ENCODE data around the gene KIAA1217. TPM values are rescaled to one million over a fixed set of nuclear protein-coding genes. Genes with fewer than 3 reads are reported as not detected.

Gene KIAA1217
- total and polyA plus RNA-seq, 2 of the 8 experiments (the other 6 are each of a cell fraction or from before 2014, with no cell fraction given), result 4.5 to 15.6 TPM

GRCh38 chr10:24341371-24341770, 132.4 kb downstream of the KIAA1217 start:
- Histone ChIP-seq H3K18ac (ENCODE audit: extremely low read depth, low read length) (no peak overlapping the region), H3K79me2 (ENCODE audit: control insufficient read depth in 1 of 2, insufficient read depth in 2 of 2, low read length in 2 of 2) (no peaks in the 10 kb centered on the region), H4K20me1 (replicated peaks in 1 of 2; ENCODE audit: control insufficient read depth in 1 of 2, insufficient read depth in 2 of 2, low read length in 2 of 2) (no peaks in the 10 kb centered on the region), H3K4me1 (replicated peaks in 1 of 4; ENCODE audit: control insufficient read depth in 3 of 4, insufficient read depth in 4 of 4, low read length in 3 of 4) (no peaks in the 10 kb centered on the region), H3K36me3 (ENCODE audit: control insufficient read depth in 2 of 4, insufficient read depth in 4 of 4, low read length in 3 of 4) (no peaks in the 10 kb centered on the region), H4K5ac (ENCODE audit: insufficient read length, low read depth, low read length) (no peak overlapping the region), H2BK120ac (replicated peaks; ENCODE audit: low read depth, low read length) (no peak overlapping the region), H3K4me3 (ENCODE audit: extremely low read depth in 1 of 4, insufficient read depth in 2 of 4, low read depth in 3 of 4, low read length in 4 of 4) (no peak overlapping the region), H3K4ac (replicated peaks; ENCODE audit: insufficient read length, low read depth, low read length) (no peak overlapping the region), H3K9ac (replicated peaks in 1 of 4; ENCODE audit: extremely low read depth in 1 of 4, low read depth in 3 of 4, low read length in 3 of 4) (no peak overlapping the region), H2BK15ac (ENCODE audit: low read length) (no peak overlapping the region), H3K27ac (ENCODE audit: low read depth, low read length) (no peak overlapping the region), H3K9me3 (ENCODE audit: insufficient read depth in 2 of 2, low read depth in 1 of 2, low read length in 1 of 2) (no peaks in the 10 kb centered on the region), H3K23ac (ENCODE audit: insufficient read length) (no peak overlapping the region), H3K14ac (ENCODE audit: insufficient read length) (no peak overlapping the region), H2BK20ac (ENCODE audit: low read length) (no peak overlapping the region), H4K91ac (replicated peaks; ENCODE audit: insufficient read length, low read length) (no peak overlapping the region), H3K27me3 (replicated peaks in 1 of 4; ENCODE audit: control insufficient read depth in 3 of 4, extremely low read depth in 1 of 4, insufficient read depth in 3 of 4, low read length in 3 of 4) (no peaks in the 10 kb centered on the region), H2AFZ (ENCODE audit: low read length) (no peak overlapping the region), H2BK12ac (ENCODE audit: low read depth, low read length) (no peak overlapping the region), H3K56ac (replicated peaks; ENCODE audit: insufficient read length, low read depth, low read length) (no peak overlapping the region), H2AK5ac (ENCODE audit: low read depth, low read length) (no peak overlapping the region), H4K8ac (ENCODE audit: extremely low read depth, insufficient read depth, low read length) (no peak overlapping the region), H2BK5ac (ENCODE audit: low read depth, low read length) (no peak overlapping the region), H3K23me2 (ENCODE audit: low read depth, low read length) (no peaks in the 10 kb centered on the region), H3K4me2 (ENCODE audit: insufficient read depth in 1 of 2, low read depth in 2 of 2, low read length in 2 of 2) (no peak overlapping the region), H3K79me1 (ENCODE audit: low read depth, low read length) (no peaks in the 10 kb centered on the region)
- DNase-seq (ENCODE audit: low read depth in 1 of 2, low spot score in 2 of 2) (no peak), FAIRE-seq (no peak)
- 94% methylated on average over 4 of the region's 4 CpGs; no CpG with 5 or more reads in 1 of the 2 experiments for WGBS, 2 experiments (ENCODE audit: extremely low coverage in 1 of 2, insufficient coverage in 1 of 2, insufficient read length in 1 of 2, insufficient replicate concordance in 2 of 2, low coverage in 1 of 2, low lambda C conversion rate in 2 of 2, missing lambda C conversion rate in 1 of 2)
- ChIA-PET CTCF (ENCODE audit: partially characterized antibody) (interaction anchor here (0.7 to 1.2 kb wide), 2 partner anchors 22 to 439 kb away, joined by 3 read pairs; no protein-coding TSS in a partner anchor), POLR2A (ENCODE audit: partially characterized antibody) (no interaction called here)
- TF ChIP-seq BACH1 (IDR thresholded peaks at IDR 0.05; ENCODE audit: low read length) (no peak), POU5F1 (IDR thresholded peaks at IDR 0.05; ENCODE audit: low read depth, low read length) (no peak), CREB1 (IDR thresholded peaks at IDR 0.05) (no peak), KDM4A (IDR thresholded peaks at IDR 0.05; ENCODE audit: low read depth, low read length, severe bottlenecking) (no peak)

Measured in H1 (cell line).